Cardiac muscle cell (in vitro differentiated cells and primary cell): ENCODE measurements around the gene FAM193A. TPM values are rescaled to one million over a fixed set of nuclear protein-coding genes. Genes with fewer than 3 reads are reported as not detected.

Source experiments
- DNase-seq, 2 donors: peaks; one replicate each; pipeline versions ENCODE4 v3.0.0 to v3.0.0-alpha.2; 2010 to 2017; ENCODE audit warnings: low read depth in 1 of 2, low spot score in 1 of 2
- H3K27ac ChIP-seq: fragments of 200-600 bp; sonication (generic); 2 replicates; pipeline ENCODE4 v1.5.1; 2016
- H3K27me3 ChIP-seq: fragments of 200-600 bp; sonication (generic); 2 replicates; pipeline ENCODE4 v1.6.0; 2016; ENCODE audit warnings: control low read depth
- H3K36me3 ChIP-seq: fragments of 200-600 bp; sonication (generic); 2 replicates; pipeline ENCODE4 v1.5.1; 2016; ENCODE audit warnings: control low read depth
- H3K4me1 ChIP-seq: fragments of 200-600 bp; sonication (generic); 2 replicates; pipeline ENCODE4 v1.8.1; 2017; ENCODE audit warnings: low read depth, mild to moderate bottlenecking, mixed run types
- H3K4me3 ChIP-seq: fragments of 200-600 bp; sonication (generic); 2 replicates; pipeline ENCODE4 v1.5.1; 2016; ENCODE audit warnings: mild to moderate bottlenecking
- H3K9me3 ChIP-seq: fragments of 200-600 bp; sonication (generic); 2 replicates; pipeline ENCODE4 v1.5.1; 2017; ENCODE audit warnings: low read depth, mild to moderate bottlenecking, control low read depth
- polyA plus RNA-seq: library from polyadenylated mRNA; unstranded; fragments of >200 nt; fragmentation: Nextera tagmentation; extraction: Ambion mirVana; gene quantifications from 2 replicates; pipeline ENCODE4 v1.2.1, GENCODE V29; 2016
- total RNA-seq: library from RNA; depleted of rRNA; stranded (reverse); fragments of >200 nt; gene quantifications from 2 replicates; pipeline ENCODE4 v1.2.3, GENCODE V29; 2016
- TF ChIP-seq, protein P1 (sequence below): IDR thresholded peaks from 2 replicates; pipeline ENCODE4 v1.5.1; 2012; ENCODE audit warnings: low read depth, mild to moderate bottlenecking, low read length

The FAM193A gene
- total and polyA plus RNA-seq, 2 experiments from 2014 or later = 12.0 to 34.0 TPM

DNA sequence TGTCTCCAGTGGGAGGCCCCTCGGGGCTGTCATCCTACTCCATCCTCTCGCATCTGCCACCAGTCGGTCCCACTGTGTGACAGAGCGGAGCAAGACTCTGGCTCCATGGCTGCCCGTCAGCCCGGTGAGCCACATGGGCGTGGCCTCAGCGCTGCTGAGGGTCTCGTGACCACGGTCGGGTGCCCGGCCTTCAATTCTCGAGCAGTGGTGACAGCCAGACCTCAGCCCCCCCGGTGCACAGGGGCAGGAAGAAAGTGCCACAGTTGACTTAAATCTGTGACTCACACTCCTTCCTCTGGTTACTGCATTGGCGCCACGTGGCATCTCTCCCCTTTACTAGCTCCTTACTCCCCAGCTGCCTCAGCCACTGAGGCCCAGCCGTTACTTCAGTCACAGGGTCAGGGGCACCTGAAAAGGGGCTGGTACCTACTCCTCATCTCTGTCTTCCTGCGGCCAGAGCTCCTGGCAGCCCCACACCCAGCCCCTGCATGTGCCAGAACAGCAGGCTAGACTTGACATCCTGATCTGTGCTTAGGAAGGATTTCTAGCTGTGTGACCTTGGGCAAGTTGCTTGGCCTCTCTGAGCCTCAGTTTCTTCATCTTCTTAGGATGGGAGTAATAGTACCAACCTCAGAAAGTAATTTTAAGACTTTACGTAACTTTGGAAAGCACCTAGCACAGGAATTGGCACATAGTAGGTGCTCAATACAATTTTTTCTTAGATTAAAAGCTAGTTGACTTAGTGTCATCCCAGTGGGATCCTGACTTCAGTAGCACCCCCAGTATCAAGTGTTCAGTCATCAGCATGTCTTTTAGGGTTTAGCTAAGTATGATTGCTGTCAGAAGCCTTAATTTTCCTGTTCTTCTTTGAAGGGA is 153.6 kb downstream of the FAM193A start:
- Histone ChIP-seq H3K27me3 (no peaks in the 10 kb centered on the region), H3K36me3 (peaks cover 53% of the 10 kb centered on the region), H3K9me3 (no peaks in the 10 kb centered on the region), H3K4me1 (no peaks in the 10 kb centered on the region), H3K27ac (no peak overlapping the region), H3K4me3 (no peak overlapping the region)
- no peak for DNase-seq
- TF ChIP-seq, protein P1, sequence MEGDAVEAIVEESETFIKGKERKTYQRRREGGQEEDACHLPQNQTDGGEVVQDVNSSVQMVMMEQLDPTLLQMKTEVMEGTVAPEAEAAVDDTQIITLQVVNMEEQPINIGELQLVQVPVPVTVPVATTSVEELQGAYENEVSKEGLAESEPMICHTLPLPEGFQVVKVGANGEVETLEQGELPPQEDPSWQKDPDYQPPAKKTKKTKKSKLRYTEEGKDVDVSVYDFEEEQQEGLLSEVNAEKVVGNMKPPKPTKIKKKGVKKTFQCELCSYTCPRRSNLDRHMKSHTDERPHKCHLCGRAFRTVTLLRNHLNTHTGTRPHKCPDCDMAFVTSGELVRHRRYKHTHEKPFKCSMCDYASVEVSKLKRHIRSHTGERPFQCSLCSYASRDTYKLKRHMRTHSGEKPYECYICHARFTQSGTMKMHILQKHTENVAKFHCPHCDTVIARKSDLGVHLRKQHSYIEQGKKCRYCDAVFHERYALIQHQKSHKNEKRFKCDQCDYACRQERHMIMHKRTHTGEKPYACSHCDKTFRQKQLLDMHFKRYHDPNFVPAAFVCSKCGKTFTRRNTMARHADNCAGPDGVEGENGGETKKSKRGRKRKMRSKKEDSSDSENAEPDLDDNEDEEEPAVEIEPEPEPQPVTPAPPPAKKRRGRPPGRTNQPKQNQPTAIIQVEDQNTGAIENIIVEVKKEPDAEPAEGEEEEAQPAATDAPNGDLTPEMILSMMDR = no peak

DNA sequence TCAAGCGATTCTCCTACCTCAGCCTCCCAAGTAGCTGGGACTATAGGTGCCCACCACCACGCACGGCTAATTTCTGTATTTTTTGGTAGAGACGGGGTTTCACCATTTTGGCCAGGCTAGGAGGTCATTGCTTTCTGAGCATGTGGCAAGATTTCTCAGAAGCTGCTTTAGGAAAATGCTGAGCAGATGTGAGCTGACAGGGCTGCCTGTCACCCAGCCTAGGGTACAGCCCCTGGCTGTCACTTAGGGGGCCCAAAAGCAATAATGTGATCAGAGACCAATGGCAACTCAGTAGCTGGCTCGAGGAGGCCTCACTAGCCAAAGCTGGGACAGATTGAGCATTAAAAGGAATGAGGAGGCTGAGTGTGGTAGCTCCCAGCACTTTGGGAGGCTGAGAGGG is 154.9 kb downstream of the FAM193A start:
- H3K36me3 ChIP-seq = peaks cover 52% of the 10 kb centered on the region
- no peaks in the 10 kb centered on the region for H3K9me3 ChIP-seq
- no peak overlapping the region for H3K4me3 ChIP-seq
- H3K4me1 ChIP-seq = no peaks in the 10 kb centered on the region
- no peaks in the 10 kb centered on the region for H3K27me3 ChIP-seq
- no peak overlapping the region for H3K27ac ChIP-seq
- TF ChIP-seq, protein P1 = no peak
- no peak for DNase-seq

DNA sequence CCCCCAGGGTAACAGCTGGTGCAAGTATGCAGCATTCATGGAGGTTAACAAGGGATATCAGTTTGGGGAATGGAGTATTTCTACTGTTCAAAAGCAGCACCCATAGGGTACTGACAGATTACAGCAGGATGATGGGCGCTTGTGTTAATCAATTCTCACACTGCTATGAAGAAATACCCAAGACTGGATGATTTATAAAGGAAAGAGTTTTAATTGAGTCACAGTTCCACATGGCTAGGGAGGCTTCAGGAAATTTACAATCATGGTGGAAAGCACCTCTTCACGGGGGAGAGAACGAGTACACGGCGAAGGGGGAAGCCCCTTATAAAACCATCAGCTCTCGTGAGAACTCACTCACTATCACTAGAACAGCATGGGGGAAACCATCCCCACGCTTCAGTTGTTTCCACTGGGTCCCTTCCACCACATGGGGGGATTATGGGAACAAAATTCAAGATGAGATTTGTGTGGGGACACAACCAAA is 155.5 kb downstream of the FAM193A start:
- TF ChIP-seq, protein P1 = no peak
- H3K27ac ChIP-seq = no peak overlapping the region
- H3K27me3 ChIP-seq = no peaks in the 10 kb centered on the region
- peaks cover 57% of the 10 kb centered on the region for H3K36me3 ChIP-seq
- no peak overlapping the region for H3K4me3 ChIP-seq
- no peaks in the 10 kb centered on the region for H3K4me1 ChIP-seq
- no peaks in the 10 kb centered on the region for H3K9me3 ChIP-seq
- no peak for DNase-seq

DNA sequence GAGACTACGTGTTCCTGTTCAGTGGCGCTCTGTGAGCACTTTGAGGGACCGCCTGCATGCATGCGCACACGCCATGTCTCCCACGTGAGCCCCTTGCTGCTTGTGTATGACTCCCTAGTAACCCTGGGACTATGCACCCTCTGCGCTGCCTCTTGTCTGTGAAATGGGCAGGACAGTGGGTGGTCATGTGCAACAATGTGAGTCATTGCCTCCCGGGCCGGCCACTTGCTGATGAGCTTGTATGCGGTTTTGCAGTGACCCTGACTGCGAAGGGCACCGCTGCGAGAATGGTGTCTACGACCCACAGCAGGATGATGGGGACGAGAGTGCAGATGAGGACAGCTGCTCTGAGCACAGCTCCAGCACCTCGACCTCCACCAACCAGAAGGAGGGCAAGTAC is 158.2 kb downstream of the FAM193A start:
- H3K4me3 ChIP-seq = no peak overlapping the region
- no peak for DNase-seq
- H3K27ac ChIP-seq = no peak overlapping the region
- H3K27me3 ChIP-seq = no peaks in the 10 kb centered on the region
- no peaks in the 10 kb centered on the region for H3K4me1 ChIP-seq
- TF ChIP-seq, protein P1 = no peak
- peaks cover 63% of the 10 kb centered on the region for H3K36me3 ChIP-seq
- H3K9me3 ChIP-seq = no peaks in the 10 kb centered on the region

DNA sequence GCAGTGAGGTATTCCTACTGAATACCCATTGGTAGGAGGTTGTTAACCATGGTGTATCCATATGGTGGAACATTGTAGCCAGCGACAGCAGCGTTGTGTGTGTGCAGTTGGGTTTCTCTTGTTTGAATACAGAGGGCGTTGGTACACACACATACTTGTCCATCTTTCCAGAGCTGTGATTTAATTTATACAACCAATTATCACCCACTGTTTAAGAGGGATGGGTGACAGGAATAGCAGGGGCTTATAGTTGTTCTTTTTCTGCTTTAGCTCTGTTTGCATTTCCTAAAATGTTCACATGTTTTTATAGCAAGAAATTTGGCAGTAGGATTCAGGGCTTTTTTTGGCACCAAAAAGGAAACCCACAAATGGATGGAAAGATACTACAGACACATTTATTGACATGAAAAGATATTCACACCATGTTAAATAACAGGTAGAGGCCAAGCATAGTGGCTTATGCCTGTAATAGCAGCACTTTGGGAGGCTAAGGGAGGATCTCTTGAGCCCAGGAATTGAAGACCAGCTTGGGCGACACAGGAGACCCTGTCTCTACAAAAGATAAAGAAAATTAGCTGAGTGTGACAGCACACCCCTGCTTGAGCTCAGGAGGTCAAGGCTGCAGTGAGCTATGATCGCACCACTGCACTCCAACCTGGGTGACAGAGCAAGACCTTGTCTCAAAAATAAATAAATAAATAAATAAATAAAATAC is 159.1 kb downstream of the FAM193A start:
- no peak overlapping the region for H3K27ac ChIP-seq
- H3K36me3 ChIP-seq = peaks cover 67% of the 10 kb centered on the region
- no peak for DNase-seq
- no peaks in the 10 kb centered on the region for H3K9me3 ChIP-seq
- H3K4me3 ChIP-seq = no peak overlapping the region
- no peaks in the 10 kb centered on the region for H3K27me3 ChIP-seq
- no peaks in the 10 kb centered on the region for H3K4me1 ChIP-seq
- TF ChIP-seq, protein P1 = no peak
